NCI-H146 treated with DMSO at 0.1 percent for 48 hours (cell line): ENCODE data around the gene HOMER3.

ENCODE experiments used
- DNase-seq: peaks from one replicate; lab custom pipeline; 2025; ENCODE audit not compliant: unreplicated experiment; lab: John Stamatoyannopoulos, UW

The HOMER3 gene

DNA sequence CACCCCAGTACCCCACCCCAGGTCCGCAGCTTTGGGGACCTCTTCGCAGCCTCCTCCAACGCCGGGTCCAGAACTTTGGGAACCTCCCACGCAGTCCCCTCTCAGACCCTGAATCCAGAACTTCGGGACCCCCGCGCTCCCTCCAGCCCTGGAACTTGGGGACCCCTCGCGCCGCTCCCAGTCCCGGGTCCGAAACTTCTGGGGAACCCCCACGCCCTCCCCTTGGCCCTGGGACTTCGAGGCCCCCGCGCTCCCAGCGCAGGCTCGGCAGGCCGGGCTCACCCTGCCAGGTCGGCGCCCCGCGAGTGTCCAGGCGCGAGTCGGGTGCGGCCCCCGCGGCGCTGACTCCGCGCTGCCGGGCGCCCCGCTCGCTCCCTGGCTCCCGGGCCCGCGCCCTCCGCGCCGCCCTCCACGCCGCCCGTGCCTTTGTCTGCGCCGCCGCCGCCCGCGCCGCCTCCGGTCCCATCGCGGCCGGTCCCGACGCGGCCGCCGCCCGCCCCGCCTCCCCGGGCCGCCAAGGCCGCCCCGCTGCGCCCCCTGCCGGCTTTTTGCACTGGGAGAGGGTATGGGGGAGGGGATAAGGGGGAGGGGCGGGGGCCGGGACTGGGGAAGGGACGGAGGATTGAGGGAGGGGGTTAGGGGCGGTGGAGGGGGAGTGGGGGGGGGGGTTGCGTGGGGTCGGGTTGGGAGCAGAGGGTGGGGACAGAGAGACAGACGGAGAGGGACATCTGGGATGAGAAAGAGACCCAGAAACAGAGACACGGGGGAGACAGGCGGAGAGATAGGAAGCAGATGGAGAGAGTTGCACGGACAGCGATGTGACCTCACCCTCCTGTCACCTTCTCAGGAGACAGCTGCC lies at the start of gene HOMER3:
TSS of gene HOMER3 (minus strand) at position 449 of the 859 bp plus-strand sequence. CDS start 2,235 bp downstream, outside the sequence.
- no peak for DNase-seq

GRCh38 chr19:18990128-18990708 lies 49.2 kb upstream of the HOMER3 start:
- DNase-seq: no peak

- no peak for DNase-seq
Observed at GRCh38 chr19:18989316-18989715, 48.3 kb upstream of the HOMER3 start.

DNA sequence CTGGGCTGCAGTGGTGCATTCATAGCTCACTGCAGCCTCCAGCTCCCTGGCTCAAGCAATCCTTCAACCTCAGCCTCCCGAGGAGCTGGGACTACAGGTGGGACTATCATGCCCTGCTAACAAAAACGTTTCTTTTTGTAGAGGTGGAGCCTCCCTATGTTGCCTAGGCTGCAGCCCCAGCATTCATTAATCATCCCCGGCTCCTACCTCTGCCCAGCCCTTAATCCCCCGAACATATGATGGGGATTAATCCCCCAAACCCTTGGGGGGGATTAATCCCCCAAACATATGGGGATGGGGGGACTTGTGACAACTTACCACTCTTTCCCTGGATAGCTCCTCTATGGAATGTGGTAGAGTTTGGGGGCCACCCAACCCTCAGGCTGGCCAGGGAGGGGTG lies 46.4 kb upstream of the HOMER3 start:
- DNase-seq: no peak

- no peak for DNase-seq
Observed at GRCh38 chr19:18985257-18985656, 44.2 kb upstream of the HOMER3 start.

GRCh38 chr19:18984251-18984650 lies 43.2 kb upstream of the HOMER3 start:
- DNase-seq: no peak

GRCh38 chr19:18982669-18983068 lies 41.7 kb upstream of the HOMER3 start:
- no peak for DNase-seq

- DNase-seq: no peak
Observed at GRCh38 chr19:18980432-18981020, 39.5 kb upstream of the HOMER3 start.

- DNase-seq: no peak
Observed at GRCh38 chr19:18978616-18979015, 37.6 kb upstream of the HOMER3 start.

DNA sequence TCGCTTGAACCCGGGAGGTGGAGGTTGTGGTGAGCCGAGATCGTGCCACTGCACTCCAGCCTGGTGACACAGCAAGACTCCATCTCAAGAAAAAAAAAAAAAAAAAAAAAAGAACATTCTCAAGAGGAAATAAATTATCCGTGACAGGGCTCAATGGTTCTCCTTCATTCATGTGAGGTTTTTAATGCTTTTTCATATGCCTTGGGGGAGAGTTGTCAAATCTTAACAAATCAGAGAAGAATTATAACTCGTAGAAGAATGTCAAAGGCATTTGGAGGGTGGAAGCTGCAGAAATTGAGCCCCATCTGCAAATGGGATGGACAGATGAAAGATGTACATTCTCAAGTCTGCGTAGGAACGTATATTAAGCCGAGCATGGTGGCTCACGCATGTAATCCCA lies 34.9 kb upstream of the HOMER3 start:
- DNase-seq: no peak

- no peak for DNase-seq
Observed at GRCh38 chr19:18975011-18975410, 34.0 kb upstream of the HOMER3 start.

- DNase-seq: no peak
Observed at GRCh38 chr19:18972851-18973250, 31.8 kb upstream of the HOMER3 start.

DNA sequence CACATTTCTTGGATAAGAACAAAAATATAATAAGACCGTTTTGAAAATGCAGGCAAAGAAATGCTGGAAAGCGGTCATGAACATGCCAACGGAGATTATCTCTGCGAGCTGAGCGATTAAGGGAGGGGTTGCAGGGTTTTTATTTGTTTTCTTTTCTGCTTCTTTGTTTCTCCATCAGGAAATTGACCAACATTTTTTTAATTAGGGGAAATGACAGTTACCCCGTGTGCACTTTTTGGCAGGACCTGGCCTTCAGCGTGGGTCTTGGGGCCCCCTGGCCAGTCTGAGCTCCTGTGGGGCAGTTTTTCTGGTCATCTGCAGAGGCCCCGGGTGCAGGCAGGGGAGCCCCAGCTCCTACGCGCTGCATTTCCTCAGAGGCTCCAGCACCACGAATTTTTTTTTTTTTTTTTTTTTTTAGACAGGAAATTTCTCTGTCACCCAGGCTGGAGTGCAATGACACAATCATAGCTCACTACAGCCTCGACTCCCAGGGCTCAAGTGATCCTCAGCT lies 31.3 kb upstream of the HOMER3 start:
- no peak for DNase-seq

GRCh38 chr19:18969931-18970659 lies 29.1 kb upstream of the HOMER3 start:
- DNase-seq: no peak

- no peak for DNase-seq
Observed at GRCh38 chr19:18967358-18968146, 26.5 kb upstream of the HOMER3 start.

GRCh38 chr19:18966307-18966706 lies 25.3 kb upstream of the HOMER3 start:
- no peak for DNase-seq

GRCh38 chr19:18964121-18964520 lies 23.1 kb upstream of the HOMER3 start:
- no peak for DNase-seq

- DNase-seq: peak; percentile 86
Observed at GRCh38 chr19:18961767-18962620, 21.0 kb upstream of the HOMER3 start.

- DNase-seq: no peak
Observed at GRCh38 chr19:18960370-18960769, 19.4 kb upstream of the HOMER3 start.

DNA sequence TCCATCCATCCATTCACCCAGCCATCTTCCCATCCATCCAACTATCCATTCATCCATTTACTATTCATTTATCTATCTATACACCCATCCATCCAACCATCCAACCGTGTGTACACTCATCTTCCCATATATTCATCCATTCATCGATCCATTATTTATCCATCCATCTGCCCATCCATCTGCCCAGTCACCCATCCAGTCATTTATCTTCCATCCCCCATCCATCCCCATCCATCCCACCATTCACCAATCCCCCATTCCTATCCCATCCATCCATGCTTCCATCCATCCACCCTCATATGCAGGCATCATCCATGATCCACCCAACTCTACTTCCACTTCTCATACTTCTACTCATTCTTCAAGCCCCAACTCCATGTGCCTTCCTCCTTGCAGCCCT lies 14.0 kb upstream of the HOMER3 start:
- no peak for DNase-seq
